HUES6 (cell line): ENCODE measurements around the gene BMP2K.
A peak's percentile ranks its signal among the peaks of the same experiment; 100 is the strongest.

Experiments used
- H3K27ac ChIP-seq: 2 replicates; pipeline ENCODE4 v1.7.0; 2013; ENCODE audit warnings: low read depth, mild to moderate bottlenecking, low read length, inconsistent platforms
- H3K27me3 ChIP-seq: 2 replicates; pipeline ENCODE4 v1.6.1; 2013; ENCODE audit warnings: low read length; ENCODE audit not compliant: control insufficient read depth, insufficient read depth
- H3K36me3 ChIP-seq: 2 replicates; pipeline ENCODE4 v1.6.1; 2013; ENCODE audit warnings: low read length; ENCODE audit not compliant: control insufficient read depth, insufficient read depth
- H3K4me1 ChIP-seq: 2 replicates; pipeline ENCODE4 v1.6.1; 2013; ENCODE audit warnings: low read length; ENCODE audit not compliant: control insufficient read depth, insufficient read depth
- H3K4me3 ChIP-seq: 2 replicates; pipeline ENCODE4 v1.5.1; 2013; ENCODE audit warnings: low read depth, low read length
- H3K9ac ChIP-seq: one replicate; pipeline ENCODE4 v1.6.1; 2013; ENCODE audit warnings: mild to moderate bottlenecking, low read length
- H3K9me3 ChIP-seq: 2 replicates; pipeline ENCODE4 v1.6.1; 2013; ENCODE audit warnings: low read depth, low read length; ENCODE audit not compliant: control insufficient read depth, insufficient read depth

BMP2K gene

DNA sequence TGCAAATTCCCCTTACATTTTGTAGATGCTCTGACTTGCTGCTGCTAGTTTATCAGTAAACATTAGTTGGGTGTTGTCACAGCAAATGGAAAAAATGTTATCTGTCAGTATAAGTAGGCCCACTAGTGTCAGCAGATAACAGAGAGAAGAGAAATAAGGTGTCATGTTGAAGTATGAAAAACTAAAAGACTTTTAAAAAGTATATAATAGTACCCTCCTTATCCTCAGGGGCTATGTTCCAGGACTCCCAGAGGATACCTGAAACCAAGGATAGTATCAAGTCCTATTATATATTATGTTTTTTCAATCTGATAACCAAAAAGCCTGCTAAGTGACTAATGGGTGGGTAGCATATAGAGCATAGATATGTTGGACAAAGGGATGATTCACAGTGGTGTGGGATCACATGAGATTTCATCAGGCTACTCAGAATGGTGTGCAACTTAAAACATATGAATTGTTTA is 11.6 kb upstream of the BMP2K start:
- Histone ChIP-seq H3K36me3 (no peaks in the 10 kb centered on the region), H3K4me3 (no peak overlapping the region), H3K27ac (no peak overlapping the region), H3K4me1 (peaks cover 9% of the 10 kb centered on the region; the same call in 1 of the 2 replicates), H3K27me3 (no peaks in the 10 kb centered on the region), H3K9me3 (no peaks in the 10 kb centered on the region), H3K9ac (no peak overlapping the region)

GRCh38 chr4:78765432-78766006 is 10.6 kb upstream of the BMP2K start:
- Histone ChIP-seq H3K9me3 (no peaks in the 10 kb centered on the region), H3K27me3 (no peaks in the 10 kb centered on the region), H3K9ac (no peak overlapping the region), H3K4me3 (no peak overlapping the region), H3K4me1 (peaks cover 9% of the 10 kb centered on the region; the same call in 1 of the 2 replicates), H3K27ac (no peak overlapping the region), H3K36me3 (no peaks in the 10 kb centered on the region)

DNA sequence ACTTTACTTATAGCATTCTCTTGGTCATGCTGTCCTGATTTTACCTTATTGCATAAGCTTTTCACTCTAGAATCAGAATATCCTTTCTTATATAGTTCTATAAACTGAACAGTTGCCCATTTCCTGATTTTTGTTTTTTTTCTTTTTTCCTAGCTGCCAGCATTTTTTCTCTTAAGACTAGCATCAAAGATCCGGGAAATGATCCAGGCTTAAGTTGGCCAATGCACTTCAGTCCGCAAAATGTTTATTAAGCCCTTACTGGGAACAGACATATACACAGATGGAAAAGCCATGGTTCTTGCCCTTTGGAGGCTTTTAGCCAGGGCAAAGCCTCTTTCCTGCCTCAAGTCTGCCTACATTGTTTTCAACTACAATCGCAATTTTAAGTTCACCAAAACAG is 10.1 kb upstream of the BMP2K start:
- Histone ChIP-seq H3K27ac (no peak overlapping the region), H3K9ac (no peak overlapping the region), H3K27me3 (no peaks in the 10 kb centered on the region), H3K4me3 (no peak overlapping the region), H3K9me3 (no peaks in the 10 kb centered on the region), H3K36me3 (no peaks in the 10 kb centered on the region), H3K4me1 (peaks cover 9% of the 10 kb centered on the region; the same call in 1 of the 2 replicates)

DNA sequence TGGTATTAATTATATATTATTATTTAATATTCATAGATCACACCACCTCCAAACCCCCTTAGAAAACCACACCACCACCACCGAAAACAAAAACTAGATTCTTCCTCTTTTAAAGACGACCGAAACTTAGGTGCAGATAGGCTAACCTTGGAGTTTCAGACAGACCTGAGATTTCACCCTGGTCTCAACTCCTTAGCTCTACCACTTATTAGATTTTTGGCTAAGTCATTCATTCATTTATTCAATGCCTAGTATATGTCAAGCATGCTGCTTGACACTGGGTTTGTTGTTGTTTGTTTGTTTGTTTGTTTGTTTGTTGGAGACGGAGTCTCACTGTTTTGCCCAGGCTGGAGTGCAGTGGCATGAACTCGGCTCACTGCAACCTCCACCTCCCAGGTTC is 9.5 kb upstream of the BMP2K start:
- Histone ChIP-seq H3K4me3 (no peak overlapping the region), H3K4me1 (peaks cover 9% of the 10 kb centered on the region; the same call in 1 of the 2 replicates), H3K27me3 (no peaks in the 10 kb centered on the region), H3K9ac (no peak overlapping the region), H3K36me3 (no peaks in the 10 kb centered on the region), H3K27ac (no peak overlapping the region), H3K9me3 (no peaks in the 10 kb centered on the region)

DNA sequence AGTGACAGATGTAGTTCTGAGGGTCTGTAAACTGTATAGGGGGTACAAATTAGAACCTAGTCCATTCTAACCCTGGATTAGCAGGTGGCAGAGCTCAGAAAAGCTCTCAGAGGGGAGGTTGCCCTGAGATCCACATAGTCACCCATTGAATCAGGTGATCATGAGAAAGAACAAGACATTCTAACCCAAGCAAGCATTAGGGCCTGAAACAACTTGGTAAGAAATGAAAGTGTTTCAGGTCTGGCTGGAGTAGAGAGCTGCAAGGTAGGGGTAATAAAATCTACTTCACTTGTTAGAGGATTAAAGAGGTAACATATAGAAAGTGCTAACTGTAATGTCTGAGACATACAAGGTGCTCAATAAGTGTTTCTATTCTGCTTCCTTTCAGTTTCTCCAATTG is 8.8 kb upstream of the BMP2K start:
- no peaks in the 10 kb centered on the region for H3K9me3 ChIP-seq
- H3K27ac ChIP-seq = no peak overlapping the region
- no peak overlapping the region for H3K9ac ChIP-seq
- H3K4me1 ChIP-seq = peaks cover 9% of the 10 kb centered on the region; the same call in 1 of the 2 replicates
- no peak overlapping the region for H3K4me3 ChIP-seq
- H3K27me3 ChIP-seq = no peaks in the 10 kb centered on the region
- H3K36me3 ChIP-seq = no peaks in the 10 kb centered on the region

- Histone ChIP-seq H3K9ac (no peak overlapping the region), H3K36me3 (no peaks in the 10 kb centered on the region), H3K4me1 (peaks cover 9% of the 10 kb centered on the region; the same call in 1 of the 2 replicates), H3K27ac (no peak overlapping the region), H3K9me3 (no peaks in the 10 kb centered on the region), H3K27me3 (no peaks in the 10 kb centered on the region), H3K4me3 (no peak overlapping the region)
Measured at GRCh38 chr4:78768452-78769180, 7.5 kb upstream of the BMP2K start.

DNA sequence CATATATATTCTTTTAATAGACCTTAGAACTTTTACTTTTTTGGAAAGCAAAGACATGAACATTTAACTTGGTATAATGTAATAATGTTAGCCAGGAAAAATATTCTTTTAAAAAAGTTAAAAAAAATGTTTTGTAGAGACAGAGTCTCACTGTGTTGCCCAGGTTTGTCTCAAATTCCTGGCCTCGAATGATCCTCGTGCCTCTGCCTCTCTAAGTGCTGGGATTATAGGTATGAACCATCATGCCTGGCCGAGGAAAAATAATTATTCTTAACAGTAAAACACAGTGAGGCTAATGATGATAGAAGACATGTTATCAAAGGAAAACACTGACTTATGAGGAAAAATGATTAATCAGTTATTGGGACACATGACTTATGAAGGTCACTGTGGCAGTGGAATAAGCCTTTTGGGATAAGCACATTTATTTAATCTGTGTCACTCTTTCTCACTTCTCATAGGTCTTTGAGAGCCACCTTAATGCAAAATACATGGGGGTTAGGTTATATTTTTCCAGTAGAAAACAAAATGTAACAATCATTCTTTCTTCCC is 6.0 kb upstream of the BMP2K start:
- Histone ChIP-seq H3K36me3 (no peaks in the 10 kb centered on the region), H3K9ac (no peak overlapping the region), H3K4me3 (no peak overlapping the region), H3K9me3 (no peaks in the 10 kb centered on the region), H3K27ac (no peak overlapping the region), H3K4me1 (peaks cover 14% of the 10 kb centered on the region), H3K27me3 (no peaks in the 10 kb centered on the region)

- no peak overlapping the region for H3K4me3 ChIP-seq
- H3K9ac ChIP-seq = no peak overlapping the region
- H3K4me1 ChIP-seq = peaks cover 5% of the 10 kb centered on the region; the same call in 1 of the 2 replicates
- no peak overlapping the region for H3K27ac ChIP-seq
- no peaks in the 10 kb centered on the region for H3K27me3 ChIP-seq
- H3K9me3 ChIP-seq = no peaks in the 10 kb centered on the region
- H3K36me3 ChIP-seq = no peaks in the 10 kb centered on the region
Measured at GRCh38 chr4:78772526-78773091, 3.5 kb upstream of the BMP2K start.

- Histone ChIP-seq H3K4me1 (peaks cover 18% of the 10 kb centered on the region), H3K4me3 (no peak overlapping the region), H3K36me3 (no peaks in the 10 kb centered on the region), H3K27me3 (no peaks in the 10 kb centered on the region), H3K9ac (no peak overlapping the region), H3K9me3 (no peaks in the 10 kb centered on the region), H3K27ac (no peak overlapping the region)
Measured at GRCh38 chr4:78774417-78774816, 1.7 kb upstream of the BMP2K start.

GRCh38 chr4:78775303-78776078 is 659 bp upstream of the BMP2K start:
- peak overlapping the region; percentile 79 for H3K4me3 ChIP-seq
- peak overlapping the region; percentile 99 for H3K27ac ChIP-seq
- no peaks in the 10 kb centered on the region for H3K36me3 ChIP-seq
- peaks cover 28% of the 10 kb centered on the region for H3K4me1 ChIP-seq
- no peaks in the 10 kb centered on the region for H3K9me3 ChIP-seq
- H3K27me3 ChIP-seq = no peaks in the 10 kb centered on the region
- H3K9ac ChIP-seq = peak overlapping the region; percentile 99
